GM23248 (cell line): ENCODE data around the gene SMIM38.

Experiments used
- EZH2 ChIP-seq: fragments of 200-600 bp; sonication (generic); IDR thresholded peaks from 2 replicates; pipeline ENCODE4 v1.6.1; 2018; ENCODE audit warnings: antibody characterized with exemption, mild to moderate bottlenecking; ENCODE audit not compliant: insufficient read depth, poor library complexity, severe bottlenecking
- EZH2phosphoT487 ChIP-seq: fragments of 200-600 bp; sonication (generic); IDR thresholded peaks from 2 replicates; pipeline ENCODE4 v1.6.1; 2018; ENCODE audit warnings: antibody characterized with exemption, moderate library complexity, mild to moderate bottlenecking, low read depth; ENCODE audit not compliant: insufficient read depth

DNA sequence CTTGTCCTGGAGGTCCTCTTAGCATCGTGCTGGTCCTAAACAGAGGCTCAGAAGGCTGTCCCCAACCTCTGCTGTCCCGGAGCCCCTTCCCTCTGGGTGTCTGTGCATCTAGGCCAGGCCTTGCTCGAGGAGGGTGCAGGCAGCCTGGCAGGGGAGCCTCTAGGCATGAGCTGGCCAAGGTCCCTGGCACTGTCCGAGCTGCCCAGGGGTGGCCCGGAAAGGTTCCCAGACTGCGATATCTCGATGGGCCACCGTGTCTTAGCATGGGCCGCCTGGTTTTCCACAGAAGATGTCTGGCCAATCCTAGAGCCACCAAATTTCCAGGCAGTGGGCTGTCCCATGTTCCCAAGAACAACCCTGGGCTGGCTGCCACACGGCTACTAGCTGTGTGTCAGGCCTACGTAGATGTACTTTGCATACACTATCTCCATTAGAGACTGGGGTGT, 24.6 kb upstream of the SMIM38 start:
- no peak for TF ChIP-seq EZH2
- TF ChIP-seq EZH2phosphoT487, result no peak
